ENCODE measurements around the gene TRPT1.

- TF ChIP-seq CTCF (IDR thresholded peaks at IDR 0.05; ENCODE audit: insufficient read depth, low read depth, low read length) (no peak), EZH2 (IDR thresholded peaks at IDR 0.05; ENCODE audit: insufficient read depth, low read length) (no peak)
Measured at GRCh38 chr11:64268025-64268892, 42.3 kb upstream of the TRPT1 start.
